GM18502 (cell line): Measurements from ENCODE around the gene NRG3.

Experiments
- ATAC-seq: cut with Tn5 transposase; IDR thresholded peaks from one replicate; pipeline ENCODE4 v1.9.1; 2021; ENCODE audit warnings: mild to moderate bottlenecking; ENCODE audit not compliant: unreplicated experiment, poor library complexity

Gene NRG3

DNA sequence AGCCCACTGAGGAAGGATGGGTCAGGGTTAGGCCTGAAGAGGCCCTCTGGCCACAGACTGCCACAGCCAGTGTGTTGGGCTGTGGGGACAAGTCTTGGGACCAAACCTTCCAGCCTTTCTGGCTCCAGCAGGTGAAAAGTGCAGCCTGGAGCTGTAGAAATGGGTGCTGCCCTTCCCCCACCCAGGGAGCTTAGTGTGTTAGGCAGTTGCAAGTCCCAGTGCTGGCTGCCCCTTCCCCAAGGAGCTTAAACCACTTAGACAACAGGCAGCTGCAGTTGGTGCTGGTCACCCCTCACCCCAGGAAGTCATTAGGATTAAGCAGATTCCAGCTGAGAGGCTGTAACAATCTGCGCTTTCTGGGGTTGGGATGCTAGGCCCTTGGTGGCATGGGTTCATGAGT, 563.3 kb downstream of the NRG3 start:
- ATAC-seq: no peak

DNA sequence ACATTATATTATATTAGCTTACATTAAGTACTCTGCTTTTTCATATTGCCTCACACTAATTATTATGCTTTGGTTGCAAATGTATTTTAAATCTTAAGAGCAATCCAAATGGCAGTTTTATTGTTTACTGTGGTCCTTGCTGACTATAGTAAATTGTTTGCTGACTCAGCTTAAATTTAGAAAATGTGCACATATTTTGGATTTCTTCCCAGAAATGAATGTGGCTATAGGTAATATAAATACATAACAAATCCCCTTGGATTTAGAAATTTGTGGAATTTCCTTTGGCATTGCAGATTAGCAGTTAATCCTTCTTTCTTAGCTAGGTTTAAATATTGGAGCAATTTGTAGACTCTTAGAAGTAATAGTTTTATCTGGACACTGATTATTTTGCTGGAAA, 565.8 kb downstream of the NRG3 start:
- no peak for ATAC-seq

DNA sequence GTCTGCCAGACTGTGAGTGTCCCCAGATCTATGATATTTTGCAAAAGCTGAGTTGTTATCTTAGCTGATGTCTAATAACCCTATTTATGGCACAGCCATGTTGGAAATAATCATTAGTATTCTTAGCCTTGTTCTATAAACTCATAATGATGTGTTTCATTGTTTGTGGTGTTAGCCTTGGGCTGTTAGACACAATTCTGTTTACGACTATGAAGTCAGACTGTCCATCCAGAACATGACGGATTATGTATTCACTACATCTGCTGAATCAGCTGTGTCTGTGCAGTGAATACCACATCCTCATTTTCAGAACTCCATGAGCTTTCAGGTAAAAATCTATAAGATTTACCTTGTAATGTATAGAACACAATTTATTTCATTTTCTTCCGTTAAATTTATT, 577.1 kb downstream of the NRG3 start:
- ATAC-seq: no peak

DNA sequence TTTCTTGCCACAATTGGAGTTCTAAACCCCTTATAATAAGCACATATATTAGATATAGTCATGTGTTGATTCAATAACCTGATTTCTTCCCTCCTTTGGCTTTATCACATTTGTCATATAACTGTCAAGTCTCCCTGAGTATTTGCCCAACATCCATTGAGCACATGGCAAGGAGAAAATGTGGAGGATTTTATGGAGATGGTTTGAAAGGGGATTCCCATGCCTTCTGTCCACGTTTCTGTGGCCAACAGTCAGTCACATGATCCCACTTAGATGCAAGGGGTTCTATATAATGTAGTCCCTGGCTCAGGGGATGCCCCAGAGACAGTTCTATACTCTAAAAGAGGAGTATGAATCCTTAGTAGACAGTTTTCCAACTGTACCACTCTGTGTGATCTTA, 577.7 kb downstream of the NRG3 start:
- no peak for ATAC-seq

DNA sequence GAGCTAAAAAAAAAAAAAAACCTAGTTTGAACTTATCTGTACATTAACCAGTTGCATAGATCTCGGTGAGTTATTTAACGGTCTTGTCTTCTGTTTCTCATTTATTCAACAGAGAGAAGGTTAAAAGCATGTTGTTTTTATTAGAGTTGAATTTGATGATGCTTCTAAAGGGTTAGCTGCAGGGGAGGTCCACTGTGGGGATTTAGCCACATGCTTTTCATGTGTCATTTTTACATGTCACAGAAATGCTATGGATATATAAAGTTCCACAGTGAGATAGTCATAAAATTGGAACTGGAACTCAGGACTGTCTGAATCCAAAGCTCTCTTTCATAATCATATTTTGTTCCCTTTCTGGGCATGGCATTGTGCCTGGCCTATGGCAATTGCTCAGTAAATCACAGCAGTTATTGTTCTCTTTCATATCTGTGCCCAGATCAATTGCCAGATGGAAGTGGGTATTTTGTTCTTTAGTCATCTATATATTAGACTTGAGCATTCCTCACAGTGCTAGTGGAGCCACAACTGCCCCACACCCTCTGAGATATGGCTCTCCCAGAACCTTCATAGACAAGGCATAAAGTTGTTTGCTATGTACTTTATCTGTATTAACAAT, 578.8 kb downstream of the NRG3 start:
- ATAC-seq: no peak

DNA sequence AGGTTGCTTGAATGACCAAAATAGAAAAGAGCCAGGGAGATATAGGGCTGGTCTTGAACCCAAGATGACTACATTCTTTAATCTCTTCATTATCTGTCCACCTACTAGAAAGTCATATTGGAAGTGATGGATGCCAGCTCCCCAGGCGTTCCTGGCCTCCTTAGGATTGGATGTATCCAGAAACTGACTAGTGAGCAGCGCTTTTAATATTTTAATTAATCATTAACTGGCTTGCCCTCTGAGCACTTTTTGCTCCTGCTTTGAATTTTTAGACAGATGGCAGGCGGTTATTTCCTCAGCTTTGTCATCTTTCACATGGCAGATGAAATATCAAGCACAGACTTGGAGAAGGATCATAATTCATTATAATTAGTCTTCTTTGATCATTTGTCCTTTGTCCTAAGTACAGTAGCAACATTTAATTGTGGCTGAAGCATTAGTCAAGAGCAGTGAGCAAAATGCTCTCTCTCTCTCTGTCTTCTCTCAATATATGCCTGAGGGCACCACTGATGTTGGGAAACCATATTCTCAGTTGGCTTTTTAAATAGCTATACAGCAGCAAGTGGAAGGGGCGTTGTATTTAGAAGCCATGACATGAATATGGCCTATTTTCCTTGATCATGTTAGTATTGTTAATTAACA, 588.0 kb downstream of the NRG3 start:
- ATAC-seq: no peak

DNA sequence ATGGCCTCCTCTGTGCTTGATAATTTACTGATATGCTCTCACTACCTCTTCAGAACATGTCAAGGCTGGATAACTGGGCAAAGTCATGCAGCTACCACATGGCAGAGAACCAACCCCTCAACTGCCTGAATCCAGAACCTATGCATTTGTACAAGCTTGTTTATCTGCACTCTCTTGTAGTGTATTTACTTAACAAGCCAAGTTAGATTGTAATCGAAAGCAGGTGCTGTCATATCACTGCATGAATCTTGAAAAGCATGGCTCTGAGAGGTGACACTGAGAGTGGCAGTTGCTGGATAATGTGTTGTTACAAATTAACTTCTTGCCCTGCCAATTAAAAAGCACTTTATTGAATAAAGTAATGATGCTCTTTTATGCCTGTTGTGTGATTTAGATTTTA, 588.6 kb downstream of the NRG3 start:
- ATAC-seq: no peak

DNA sequence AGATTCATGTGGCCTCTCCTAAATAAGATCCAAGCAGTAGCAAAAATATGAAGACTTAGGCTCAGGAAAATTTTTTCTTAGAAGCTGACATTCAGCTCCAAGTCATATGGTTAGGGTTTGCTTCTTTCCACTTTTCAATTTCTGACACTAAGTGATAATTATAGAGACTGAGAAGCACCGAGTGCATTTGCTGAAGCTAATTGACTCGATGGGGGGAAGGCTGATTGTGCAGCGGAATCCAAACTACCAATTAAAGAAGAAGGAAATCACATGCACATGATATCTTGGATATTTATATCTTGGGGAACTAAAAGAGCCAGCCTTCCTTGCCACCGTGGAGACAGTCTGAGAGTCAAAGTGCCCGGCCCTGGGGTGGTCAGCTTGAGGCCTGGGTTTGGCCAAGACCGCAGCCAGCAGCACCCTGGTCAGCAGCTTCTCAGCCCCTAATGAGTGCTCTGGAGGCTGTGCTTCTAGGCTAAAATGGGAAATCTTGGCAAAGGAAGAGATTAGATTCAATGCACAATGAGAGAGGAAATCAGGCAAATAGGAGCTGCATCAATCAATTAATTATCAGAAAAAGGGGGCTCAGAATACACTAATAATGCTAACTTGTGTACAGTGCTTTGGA, 589.3 kb downstream of the NRG3 start:
- no peak for ATAC-seq

DNA sequence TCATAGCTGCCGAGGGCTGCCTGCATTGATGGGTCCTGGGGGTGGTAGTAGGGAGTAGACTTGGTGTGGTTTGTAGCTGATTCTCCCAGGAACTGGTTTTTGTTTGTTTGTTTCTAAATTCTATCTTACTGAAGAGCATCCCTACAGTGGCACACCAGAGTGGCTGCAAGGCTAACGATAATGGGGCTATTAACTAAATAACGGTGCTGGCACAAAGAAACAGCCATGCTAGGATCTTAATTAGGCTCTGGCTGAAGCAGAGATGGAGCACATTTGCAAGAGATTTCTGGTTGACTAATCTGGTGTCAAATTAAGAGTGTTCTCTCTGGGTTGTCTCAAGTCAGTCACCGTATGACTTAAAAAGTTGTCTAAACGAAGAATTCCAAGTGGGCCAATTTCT, 590.0 kb downstream of the NRG3 start:
- ATAC-seq: no peak

DNA sequence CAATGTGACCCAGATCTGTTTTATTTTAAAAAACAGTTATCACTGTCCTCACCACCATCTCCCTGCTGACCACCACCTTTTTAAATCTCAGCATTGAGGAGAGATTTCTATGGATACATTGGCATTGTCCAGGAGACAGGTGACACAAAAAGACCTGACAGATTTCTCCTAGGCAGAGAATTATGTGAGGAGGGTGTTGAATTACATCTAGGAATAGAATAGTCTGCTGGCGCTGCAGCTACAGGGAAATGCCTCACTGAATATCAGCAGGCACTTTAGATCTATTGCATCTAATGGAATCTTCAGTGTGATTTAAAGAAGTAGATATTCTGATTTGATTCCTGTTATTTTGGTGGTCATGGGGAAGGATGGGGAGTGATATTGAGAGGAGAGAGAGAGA, 593.5 kb downstream of the NRG3 start:
- ATAC-seq: no peak

DNA sequence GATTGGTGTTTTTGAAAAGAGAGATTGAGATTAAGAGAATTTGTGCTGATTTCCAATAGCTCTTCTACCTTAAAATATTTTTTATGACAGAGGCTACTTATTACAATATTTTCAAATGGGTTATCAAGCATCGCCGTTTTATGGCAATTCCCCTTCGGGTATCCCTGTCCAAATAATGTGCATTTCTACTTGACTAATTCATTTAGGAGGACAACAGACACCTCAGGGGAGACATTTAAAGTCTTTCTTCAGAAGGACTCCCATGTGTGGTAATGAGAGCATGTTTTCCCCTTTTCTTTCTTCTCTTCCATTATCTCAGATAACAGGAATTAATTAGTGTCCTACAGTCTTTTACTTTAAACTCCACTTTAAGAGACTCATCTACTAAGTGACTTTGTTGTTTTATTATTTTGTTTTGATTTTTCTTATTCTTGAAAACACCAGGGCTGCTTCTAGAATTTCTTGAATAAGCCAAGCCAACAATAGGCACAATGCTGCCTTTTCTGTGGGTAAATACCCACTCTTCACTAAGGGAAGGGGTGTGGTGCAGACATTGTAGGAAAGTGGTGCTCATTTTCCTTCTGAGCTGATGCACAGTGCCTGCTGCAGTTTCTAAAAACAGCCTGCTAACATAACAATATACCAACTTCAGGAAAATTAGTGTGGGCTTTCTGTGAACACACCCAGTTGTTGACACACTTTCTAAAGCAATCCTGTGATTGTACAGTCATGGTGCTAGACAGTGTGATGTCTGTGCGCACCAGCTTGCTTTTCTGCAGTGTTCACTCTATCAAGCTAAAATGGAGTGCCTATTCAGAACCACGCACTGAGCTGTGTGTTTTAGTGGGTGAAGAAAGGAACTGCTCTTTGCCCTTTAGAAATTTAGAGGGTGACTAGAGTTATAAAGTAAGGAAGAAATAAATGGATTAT, 597.7 kb downstream of the NRG3 start:
- ATAC-seq: no peak

DNA sequence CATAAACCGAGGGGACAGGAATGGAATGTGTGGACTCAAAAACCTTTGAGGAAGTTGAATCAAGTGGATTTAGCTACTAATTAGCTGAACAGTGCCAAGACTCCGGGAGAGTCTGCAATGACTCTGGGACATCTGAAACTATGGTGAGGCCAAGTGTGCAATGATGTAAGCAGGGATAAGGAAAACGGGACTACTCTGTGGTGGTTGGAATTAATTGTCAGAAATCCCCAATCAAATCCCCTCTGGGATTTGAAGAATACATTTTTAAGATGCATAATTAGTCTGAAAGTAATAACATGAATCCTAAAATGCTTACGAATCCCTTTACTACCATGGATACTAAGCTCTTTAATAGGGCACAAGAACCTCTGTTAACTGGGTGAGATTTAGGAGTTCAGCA, 602.8 kb downstream of the NRG3 start:
- no peak for ATAC-seq

DNA sequence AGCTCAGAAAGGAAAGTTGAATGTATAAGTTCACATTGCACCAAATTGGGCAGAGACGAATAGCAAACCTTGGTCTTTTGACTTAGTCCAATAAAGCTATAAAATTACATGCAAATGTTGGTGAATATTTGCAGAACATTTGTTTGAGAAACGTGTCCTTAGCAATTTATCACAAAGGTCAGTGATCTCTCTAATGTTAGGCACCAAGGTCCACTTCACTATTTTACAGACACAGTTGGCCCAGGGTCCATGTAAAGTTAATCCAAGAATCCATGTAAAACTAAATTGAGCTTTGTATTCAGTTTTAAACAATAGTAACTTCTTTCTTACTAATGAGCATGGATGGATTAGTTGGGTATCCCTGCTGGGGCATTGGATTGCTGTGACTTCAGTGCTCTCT, 617.7 kb downstream of the NRG3 start:
- no peak for ATAC-seq

DNA sequence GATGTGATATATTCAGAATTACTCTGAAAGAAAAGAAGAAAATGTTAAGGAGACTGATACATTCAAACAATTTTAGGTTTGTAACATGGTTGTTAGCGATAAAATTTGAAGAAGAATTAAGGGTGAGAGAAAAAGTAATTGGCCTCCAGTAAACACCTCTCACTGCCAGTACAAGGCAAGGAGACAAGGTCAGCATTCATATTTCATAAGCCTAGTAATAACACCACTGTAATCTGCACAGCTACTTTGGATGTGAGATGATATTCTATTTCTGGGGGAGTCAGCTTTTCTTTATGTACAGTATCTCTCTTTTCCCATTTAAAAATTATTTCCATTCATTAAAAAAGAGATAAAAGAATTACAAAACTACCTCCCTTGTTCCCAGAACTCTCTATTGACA, 621.1 kb downstream of the NRG3 start:
- no peak for ATAC-seq

DNA sequence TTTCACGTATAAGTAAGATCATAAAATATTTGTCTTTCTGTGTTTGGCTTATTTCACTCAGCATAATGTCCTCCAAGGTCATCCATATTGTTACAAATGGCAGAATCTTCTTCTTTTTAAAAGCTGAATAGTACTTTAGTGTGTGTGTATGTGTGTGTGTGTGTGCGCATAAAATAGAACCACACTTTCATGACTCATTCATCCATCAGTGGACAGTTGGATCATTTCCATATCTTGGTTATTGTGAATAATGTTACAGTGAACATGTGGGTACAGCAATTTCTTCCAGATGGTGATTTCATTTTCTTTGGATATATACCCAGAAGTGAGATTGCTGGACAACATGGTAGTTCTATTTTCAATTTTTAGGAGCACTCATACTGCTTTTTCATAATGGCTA, 622.4 kb downstream of the NRG3 start:
- ATAC-seq: no peak

DNA sequence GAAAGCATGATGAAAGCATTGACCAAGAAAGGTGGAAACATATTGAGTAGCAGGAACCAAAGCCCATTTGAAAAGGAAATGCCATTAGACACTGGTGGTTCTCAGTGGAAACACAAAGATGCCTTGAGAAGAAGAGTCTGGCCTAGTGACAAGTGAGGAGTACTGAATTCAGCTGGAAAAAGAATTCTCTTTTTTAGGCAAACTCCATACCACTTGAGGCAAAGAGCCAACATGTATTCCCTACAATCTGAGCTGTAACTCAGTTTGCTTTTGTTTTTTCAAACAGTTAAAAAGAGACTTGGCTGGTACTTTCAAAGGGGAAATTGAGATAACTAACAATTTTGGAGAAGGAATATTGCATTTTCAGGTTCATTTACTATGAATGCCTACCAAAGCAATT, 624.0 kb downstream of the NRG3 start:
- ATAC-seq: no peak

DNA sequence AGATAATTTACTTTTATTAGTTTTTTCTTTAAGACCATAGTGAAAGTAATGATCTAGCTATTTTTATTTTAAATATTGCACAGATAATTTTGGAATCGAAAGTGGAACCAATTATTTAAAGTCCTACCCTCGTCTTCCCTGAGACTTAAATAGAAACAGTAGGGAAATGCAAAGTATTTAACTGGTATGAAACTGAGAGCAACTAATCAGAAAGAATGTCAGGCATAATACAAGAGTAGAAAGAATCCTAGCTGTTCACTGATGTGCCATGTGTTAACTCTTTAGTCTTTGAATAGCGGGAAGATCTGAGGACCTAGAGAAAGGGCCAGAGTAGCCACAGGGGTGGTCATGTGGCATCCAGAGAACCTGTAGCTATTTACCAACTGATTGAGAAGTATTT, 630.0 kb downstream of the NRG3 start:
- ATAC-seq: no peak

DNA sequence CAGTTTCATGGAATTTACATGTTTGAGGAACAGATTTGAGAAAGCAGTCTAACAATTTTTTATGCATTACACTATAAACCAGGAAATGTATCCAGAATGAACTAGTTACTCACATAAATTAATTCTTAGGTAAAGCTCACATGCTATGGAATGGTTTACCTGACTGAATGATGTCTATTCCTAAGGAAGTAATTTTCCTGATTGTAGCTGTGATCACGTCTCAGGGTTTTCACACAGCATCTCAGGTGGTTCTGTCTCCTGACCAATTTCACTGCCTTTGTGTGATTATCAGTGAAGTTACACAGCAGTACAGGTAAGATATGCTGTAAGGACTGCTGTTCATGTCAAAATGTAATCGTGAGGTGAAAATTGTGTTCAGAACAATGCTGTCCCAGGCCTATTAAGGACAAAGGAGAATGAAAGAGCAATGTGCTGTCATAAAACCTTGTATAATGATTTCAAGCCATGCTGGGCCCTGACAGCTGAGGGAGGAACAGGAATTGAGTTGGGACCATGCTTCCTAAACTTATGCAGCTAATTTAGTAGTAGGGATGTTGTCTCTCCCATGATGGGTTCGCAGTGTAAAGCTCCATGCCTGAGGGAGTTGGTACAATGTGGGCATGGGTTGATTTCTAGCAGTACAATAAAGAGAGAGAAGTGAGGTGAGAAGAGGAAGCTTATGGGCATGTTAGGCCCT, 631.8 kb downstream of the NRG3 start:
- no peak for ATAC-seq

DNA sequence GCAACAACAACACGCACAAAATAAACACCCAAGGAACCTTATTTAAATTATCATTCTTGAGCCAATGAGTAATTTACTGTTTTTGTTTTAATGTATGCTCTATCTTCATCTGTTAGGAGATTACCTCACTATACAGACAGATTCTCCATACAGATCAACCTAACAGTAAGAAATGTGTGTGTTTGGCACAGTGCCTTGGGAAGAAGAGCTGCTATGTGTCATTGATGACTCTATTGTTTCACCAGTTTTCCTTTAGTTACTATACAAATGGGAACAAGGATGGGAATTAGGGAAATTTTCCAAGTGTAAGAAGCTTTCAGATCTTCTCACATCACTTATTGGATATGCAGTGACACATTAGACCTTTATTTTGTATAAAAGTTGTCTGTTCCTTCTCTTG, 640.3 kb downstream of the NRG3 start:
- no peak for ATAC-seq

DNA sequence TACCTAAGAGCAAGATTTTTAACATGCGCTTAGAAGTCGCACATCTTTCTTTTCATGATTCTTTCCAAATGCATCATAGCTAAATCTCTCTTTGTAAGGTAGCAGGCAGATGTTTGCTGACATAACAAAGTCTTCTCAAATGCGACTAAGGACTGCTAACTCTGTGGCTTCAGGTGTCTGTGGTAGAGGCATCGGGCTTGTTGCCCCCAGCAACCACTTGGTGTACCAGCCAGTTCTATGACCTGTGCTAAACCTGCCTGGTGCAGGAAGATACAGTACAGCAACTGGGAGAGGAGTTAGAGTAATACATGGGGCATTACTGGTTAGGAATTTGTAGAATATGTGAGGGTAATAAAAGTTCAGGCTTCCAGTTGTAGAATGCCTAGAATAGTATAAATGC, 654.1 kb downstream of the NRG3 start:
- no peak for ATAC-seq

DNA sequence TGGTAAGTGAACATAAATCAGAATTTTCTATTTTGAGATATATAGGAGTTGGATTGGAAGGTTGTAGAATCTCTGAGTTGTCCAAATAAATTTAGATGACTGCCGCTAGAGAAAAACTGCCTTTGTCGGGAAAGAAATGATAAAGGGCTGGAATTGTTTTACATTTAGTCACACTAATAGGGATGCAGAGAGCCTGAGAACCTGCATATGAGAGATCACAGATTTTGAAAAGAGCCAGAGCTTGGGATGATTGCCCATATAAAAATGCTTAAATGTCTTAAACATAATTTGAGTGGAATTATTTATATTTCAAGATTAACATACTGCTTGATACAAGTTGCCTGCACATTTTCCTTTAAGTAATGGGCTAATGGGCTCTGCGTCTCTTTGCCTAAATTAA, 660.5 kb downstream of the NRG3 start:
- ATAC-seq: no peak
